Neuron (in vitro differentiated cells): ENCODE data around the gene SRSF2.
A peak's percentile ranks its signal among the peaks of the same experiment; 100 is the strongest.

ENCODE experiments used
- H2AFZ ChIP-seq: one replicate; pipeline ENCODE4 v1.6.1; 2013; ENCODE audit warnings: low read depth, mild to moderate bottlenecking, inconsistent platforms, low read length, moderate library complexity
- H3K27me3 ChIP-seq: one replicate; pipeline ENCODE4 v1.6.1; 2013; ENCODE audit warnings: low read length; ENCODE audit not compliant: insufficient read depth
- H3K36me3 ChIP-seq: one replicate; pipeline ENCODE4 v1.6.1; 2013; ENCODE audit warnings: low read length; ENCODE audit not compliant: insufficient read depth
- H3K4me1 ChIP-seq: one replicate; pipeline ENCODE4 v1.6.1; 2013; ENCODE audit warnings: low read length; ENCODE audit not compliant: insufficient read depth
- H3K4me3 ChIP-seq: 2 replicates; pipeline ENCODE4 v1.5.1; 2013; ENCODE audit warnings: mild to moderate bottlenecking, low read length, moderate library complexity
- H3K9me3 ChIP-seq: one replicate; pipeline ENCODE4 v1.6.1; 2013; ENCODE audit warnings: low read length

Gene SRSF2

GRCh38 chr17:76697702-76698465 is 39.2 kb downstream of the SRSF2 start:
- no peak overlapping the region for H2AFZ ChIP-seq
- H3K9me3 ChIP-seq, result no peaks in the 10 kb centered on the region
- peaks cover 41% of the 10 kb centered on the region for H3K4me1 ChIP-seq
- H3K4me3 ChIP-seq, result peak overlapping the region; percentile 5
- no peaks in the 10 kb centered on the region for H3K27me3 ChIP-seq
- no peaks in the 10 kb centered on the region for H3K36me3 ChIP-seq

- no peak overlapping the region for H2AFZ ChIP-seq
- no peaks in the 10 kb centered on the region for H3K9me3 ChIP-seq
- no peaks in the 10 kb centered on the region for H3K27me3 ChIP-seq
- peak overlapping the region; percentile 5 for H3K4me3 ChIP-seq
- H3K36me3 ChIP-seq, result no peaks in the 10 kb centered on the region
- peaks cover 40% of the 10 kb centered on the region for H3K4me1 ChIP-seq
Observed at GRCh38 chr17:76696763-76697701, 40.1 kb downstream of the SRSF2 start.

- Histone ChIP-seq H3K9me3 (no peaks in the 10 kb centered on the region), H3K4me1 (peaks cover 25% of the 10 kb centered on the region), H2AFZ (no peak overlapping the region), H3K27me3 (no peaks in the 10 kb centered on the region), H3K4me3 (no peak overlapping the region), H3K36me3 (no peaks in the 10 kb centered on the region)
Observed at GRCh38 chr17:76695059-76695831, 41.9 kb downstream of the SRSF2 start.

GRCh38 chr17:76691379-76692191 is 45.5 kb downstream of the SRSF2 start:
- Histone ChIP-seq H3K36me3 (no peaks in the 10 kb centered on the region), H2AFZ (no peak overlapping the region), H3K9me3 (no peaks in the 10 kb centered on the region), H3K4me3 (no peak overlapping the region), H3K27me3 (no peaks in the 10 kb centered on the region), H3K4me1 (peaks cover 12% of the 10 kb centered on the region)

- peaks cover 11% of the 10 kb centered on the region for H3K4me1 ChIP-seq
- no peaks in the 10 kb centered on the region for H3K9me3 ChIP-seq
- H3K27me3 ChIP-seq, result no peaks in the 10 kb centered on the region
- no peak overlapping the region for H2AFZ ChIP-seq
- no peak overlapping the region for H3K4me3 ChIP-seq
- H3K36me3 ChIP-seq, result no peaks in the 10 kb centered on the region
Observed at GRCh38 chr17:76690596-76691280, 46.4 kb downstream of the SRSF2 start.

GRCh38 chr17:76689859-76690258 is 47.3 kb downstream of the SRSF2 start:
- Histone ChIP-seq H3K9me3 (no peaks in the 10 kb centered on the region), H3K36me3 (no peaks in the 10 kb centered on the region), H3K4me1 (peaks cover 11% of the 10 kb centered on the region), H3K4me3 (no peak overlapping the region), H2AFZ (no peak overlapping the region), H3K27me3 (no peaks in the 10 kb centered on the region)

- no peaks in the 10 kb centered on the region for H3K9me3 ChIP-seq
- H3K4me1 ChIP-seq, result peaks cover 19% of the 10 kb centered on the region
- no peak overlapping the region for H2AFZ ChIP-seq
- no peaks in the 10 kb centered on the region for H3K36me3 ChIP-seq
- H3K4me3 ChIP-seq, result no peak overlapping the region
- H3K27me3 ChIP-seq, result no peaks in the 10 kb centered on the region
Observed at GRCh38 chr17:76688165-76688622, 48.9 kb downstream of the SRSF2 start.

- Histone ChIP-seq H3K9me3 (no peaks in the 10 kb centered on the region), H3K4me3 (no peak overlapping the region), H3K36me3 (peaks cover 2% of the 10 kb centered on the region), H3K27me3 (no peaks in the 10 kb centered on the region), H3K4me1 (peaks cover 22% of the 10 kb centered on the region), H2AFZ (no peak overlapping the region)
Observed at GRCh38 chr17:76687298-76688164, 49.6 kb downstream of the SRSF2 start.

GRCh38 chr17:76686538-76687297 is 50.4 kb downstream of the SRSF2 start:
- Histone ChIP-seq H3K9me3 (no peaks in the 10 kb centered on the region), H3K4me3 (no peak overlapping the region), H3K4me1 (peaks cover 21% of the 10 kb centered on the region), H3K27me3 (no peaks in the 10 kb centered on the region), H2AFZ (no peak overlapping the region), H3K36me3 (peaks cover 5% of the 10 kb centered on the region)

- Histone ChIP-seq H3K4me1 (peaks cover 24% of the 10 kb centered on the region), H3K27me3 (no peaks in the 10 kb centered on the region), H3K4me3 (no peak overlapping the region), H3K9me3 (no peaks in the 10 kb centered on the region), H3K36me3 (peaks cover 5% of the 10 kb centered on the region), H2AFZ (no peak overlapping the region)
Observed at GRCh38 chr17:76685846-76686245, 51.3 kb downstream of the SRSF2 start.

GRCh38 chr17:76685366-76685765 is 51.8 kb downstream of the SRSF2 start:
- H3K4me1 ChIP-seq, result peaks cover 24% of the 10 kb centered on the region
- H3K27me3 ChIP-seq, result no peaks in the 10 kb centered on the region
- no peaks in the 10 kb centered on the region for H3K9me3 ChIP-seq
- no peak overlapping the region for H2AFZ ChIP-seq
- no peak overlapping the region for H3K4me3 ChIP-seq
- peaks cover 5% of the 10 kb centered on the region for H3K36me3 ChIP-seq
